ENCODE measurements around the gene C8G.

GRCh38 chr9:136961279-136962065 lies 16.4 kb downstream of the C8G start:
- TF ChIP-seq SP1 (IDR thresholded peaks at IDR 0.05) (no peak), FOXA1 (IDR thresholded peaks at IDR 0.05) (no peak), ELF4 (IDR thresholded peaks at IDR 0.05) (no peak), FOXM1 (IDR thresholded peaks at IDR 0.05; ENCODE audit: borderline replicate concordance) (no peak), BHLHE40 (IDR thresholded peaks at IDR 0.05; ENCODE audit: borderline replicate concordance) (no peak), FOXK2 (IDR thresholded peaks at IDR 0.05) (no peak), TARDBP (IDR thresholded peaks at IDR 0.05) (no peak), SUZ12 (IDR thresholded peaks at IDR 0.05) (no peak), ARNT (IDR thresholded peaks at IDR 0.05) (no peak), NFRKB (IDR thresholded peaks at IDR 0.05) (no peak), L3MBTL2 (conservative IDR thresholded peaks at IDR 0.05) (no peak), ZNF384 (IDR thresholded peaks at IDR 0.05) (no peak), LEF1 (IDR thresholded peaks at IDR 0.05; ENCODE audit: borderline replicate concordance) (no peak)

Measured in HEK293T (cell line).